HG03378 (cell line): Measurements from ENCODE around the gene UFD1.

Experiments used
- ATAC-seq: cut with Tn5 transposase; IDR thresholded peaks from one replicate; pipeline ENCODE4 v1.9.1; 2021; ENCODE audit warnings: mild to moderate bottlenecking, moderate library complexity; ENCODE audit not compliant: unreplicated experiment

Gene UFD1

GRCh38 chr22:19497245-19497644, 18.3 kb upstream of the UFD1 start:
- no peak for ATAC-seq

GRCh38 chr22:19496324-19496630, 17.3 kb upstream of the UFD1 start:
- no peak for ATAC-seq

- no peak for ATAC-seq
Measured at GRCh38 chr22:19495562-19496323, 16.8 kb upstream of the UFD1 start.

- ATAC-seq, result no peak
Measured at GRCh38 chr22:19494676-19495173, 15.7 kb upstream of the UFD1 start.

GRCh38 chr22:19494001-19494560, 15.1 kb upstream of the UFD1 start:
- no peak for ATAC-seq

- no peak for ATAC-seq
Measured at GRCh38 chr22:19492504-19493174, 13.6 kb upstream of the UFD1 start.

GRCh38 chr22:19490628-19491230, 11.7 kb upstream of the UFD1 start:
- ATAC-seq, result no peak

- no peak for ATAC-seq
Measured at GRCh38 chr22:19488884-19489843, 10.2 kb upstream of the UFD1 start.

GRCh38 chr22:19488285-19488684, 9.3 kb upstream of the UFD1 start:
- ATAC-seq, result no peak

- no peak for ATAC-seq
Measured at GRCh38 chr22:19483481-19484244, 4.7 kb upstream of the UFD1 start.

- no peak for ATAC-seq
Measured at GRCh38 chr22:19482297-19482696, 3.3 kb upstream of the UFD1 start.

- ATAC-seq, result no peak
Measured at GRCh38 chr22:19480789-19481188, 1.8 kb upstream of the UFD1 start.

GRCh38 chr22:19480173-19480568, 1.2 kb upstream of the UFD1 start:
- no peak for ATAC-seq

GRCh38 chr22:19479355-19480172, 571 bp upstream of the UFD1 start, which contains the start of gene CDC45:
CDC45 (plus strand) TSS chr22:19479920; CDS start chr22:19479969, 49 bp downstream.
- ATAC-seq, result peak; percentile 80

GRCh38 chr22:19478045-19478900, 720 bp downstream of the UFD1 start:
- no peak for ATAC-seq

GRCh38 chr22:19477321-19478044, 1.5 kb downstream of the UFD1 start:
- no peak for ATAC-seq

GRCh38 chr22:19476023-19476422, 3.0 kb downstream of the UFD1 start:
- no peak for ATAC-seq
